Panc1 (cell line): ENCODE results near the gene BBS1.

Experiments
- POLR2AphosphoS5 ChIP-seq: IDR thresholded peaks from 2 replicates; pipeline ENCODE4 v1.6.1; 2012; ENCODE audit warnings: mild to moderate bottlenecking, low read depth, low read length, moderate library complexity
- TF ChIP-seq, protein P1 (sequence below): fragments of 450-650 bp; IDR thresholded peaks from 2 replicates; pipeline ENCODE4 v1.5.1; 2017; ENCODE audit warnings: mild to moderate bottlenecking
- TF ChIP-seq, protein P2 (sequence below), 2 experiments: IDR thresholded peaks; 2 replicates each; pipeline ENCODE4 v1.6.1; 2011 to 2012; ENCODE audit warnings: low read depth in 2 of 2, control low read depth in 1 of 2, low read length in 1 of 2, mild to moderate bottlenecking in 1 of 2, moderate library complexity in 1 of 2; ENCODE audit not compliant: insufficient read depth in 1 of 2

DNA sequence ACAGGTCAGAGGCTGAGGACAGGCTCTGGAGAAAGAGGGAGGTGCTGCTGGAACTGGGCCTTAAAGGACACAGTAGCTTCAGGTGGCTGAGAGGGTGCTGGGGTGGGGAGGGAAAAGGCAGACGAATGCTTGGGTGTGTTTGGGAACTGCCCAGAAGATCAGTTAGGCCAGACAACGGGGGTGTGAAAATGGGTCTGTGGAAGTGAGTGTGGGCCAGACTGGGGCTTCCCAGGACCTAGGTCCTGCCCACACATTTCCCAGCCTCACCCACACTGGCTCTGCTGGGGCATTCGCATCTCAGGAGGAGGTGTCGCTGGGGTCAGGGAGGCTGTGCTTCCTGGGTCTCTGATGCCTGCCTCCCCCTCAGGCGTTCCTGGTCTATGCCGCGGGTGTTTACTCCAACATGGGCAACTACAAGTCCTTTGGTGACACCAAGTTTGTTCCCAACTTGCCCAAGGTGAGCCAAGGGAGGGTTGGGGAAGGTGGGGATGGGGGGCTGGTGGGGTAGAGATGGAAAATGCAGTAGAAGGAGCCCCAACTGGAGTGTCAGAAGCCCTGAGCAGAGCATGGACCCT lies 25.5 kb upstream of the BBS1 start:
- TF ChIP-seq, protein P1, sequence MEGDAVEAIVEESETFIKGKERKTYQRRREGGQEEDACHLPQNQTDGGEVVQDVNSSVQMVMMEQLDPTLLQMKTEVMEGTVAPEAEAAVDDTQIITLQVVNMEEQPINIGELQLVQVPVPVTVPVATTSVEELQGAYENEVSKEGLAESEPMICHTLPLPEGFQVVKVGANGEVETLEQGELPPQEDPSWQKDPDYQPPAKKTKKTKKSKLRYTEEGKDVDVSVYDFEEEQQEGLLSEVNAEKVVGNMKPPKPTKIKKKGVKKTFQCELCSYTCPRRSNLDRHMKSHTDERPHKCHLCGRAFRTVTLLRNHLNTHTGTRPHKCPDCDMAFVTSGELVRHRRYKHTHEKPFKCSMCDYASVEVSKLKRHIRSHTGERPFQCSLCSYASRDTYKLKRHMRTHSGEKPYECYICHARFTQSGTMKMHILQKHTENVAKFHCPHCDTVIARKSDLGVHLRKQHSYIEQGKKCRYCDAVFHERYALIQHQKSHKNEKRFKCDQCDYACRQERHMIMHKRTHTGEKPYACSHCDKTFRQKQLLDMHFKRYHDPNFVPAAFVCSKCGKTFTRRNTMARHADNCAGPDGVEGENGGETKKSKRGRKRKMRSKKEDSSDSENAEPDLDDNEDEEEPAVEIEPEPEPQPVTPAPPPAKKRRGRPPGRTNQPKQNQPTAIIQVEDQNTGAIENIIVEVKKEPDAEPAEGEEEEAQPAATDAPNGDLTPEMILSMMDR = no peak
- no peak for TF ChIP-seq POLR2AphosphoS5
- TF ChIP-seq, protein P2, sequence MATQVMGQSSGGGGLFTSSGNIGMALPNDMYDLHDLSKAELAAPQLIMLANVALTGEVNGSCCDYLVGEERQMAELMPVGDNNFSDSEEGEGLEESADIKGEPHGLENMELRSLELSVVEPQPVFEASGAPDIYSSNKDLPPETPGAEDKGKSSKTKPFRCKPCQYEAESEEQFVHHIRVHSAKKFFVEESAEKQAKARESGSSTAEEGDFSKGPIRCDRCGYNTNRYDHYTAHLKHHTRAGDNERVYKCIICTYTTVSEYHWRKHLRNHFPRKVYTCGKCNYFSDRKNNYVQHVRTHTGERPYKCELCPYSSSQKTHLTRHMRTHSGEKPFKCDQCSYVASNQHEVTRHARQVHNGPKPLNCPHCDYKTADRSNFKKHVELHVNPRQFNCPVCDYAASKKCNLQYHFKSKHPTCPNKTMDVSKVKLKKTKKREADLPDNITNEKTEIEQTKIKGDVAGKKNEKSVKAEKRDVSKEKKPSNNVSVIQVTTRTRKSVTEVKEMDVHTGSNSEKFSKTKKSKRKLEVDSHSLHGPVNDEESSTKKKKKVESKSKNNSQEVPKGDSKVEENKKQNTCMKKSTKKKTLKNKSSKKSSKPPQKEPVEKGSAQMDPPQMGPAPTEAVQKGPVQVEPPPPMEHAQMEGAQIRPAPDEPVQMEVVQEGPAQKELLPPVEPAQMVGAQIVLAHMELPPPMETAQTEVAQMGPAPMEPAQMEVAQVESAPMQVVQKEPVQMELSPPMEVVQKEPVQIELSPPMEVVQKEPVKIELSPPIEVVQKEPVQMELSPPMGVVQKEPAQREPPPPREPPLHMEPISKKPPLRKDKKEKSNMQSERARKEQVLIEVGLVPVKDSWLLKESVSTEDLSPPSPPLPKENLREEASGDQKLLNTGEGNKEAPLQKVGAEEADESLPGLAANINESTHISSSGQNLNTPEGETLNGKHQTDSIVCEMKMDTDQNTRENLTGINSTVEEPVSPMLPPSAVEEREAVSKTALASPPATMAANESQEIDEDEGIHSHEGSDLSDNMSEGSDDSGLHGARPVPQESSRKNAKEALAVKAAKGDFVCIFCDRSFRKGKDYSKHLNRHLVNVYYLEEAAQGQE (IDR thresholded peaks at IDR 0.05; ENCODE audit: insufficient read depth in 1 of 2, low read depth in 2 of 2, low read length in 1 of 2) = no peak
